HFFc6 (cell line): Measurements from ENCODE around the gene ATP8A2. TPM values are rescaled to one million over a fixed set of nuclear protein-coding genes. Genes with fewer than 3 reads are reported as not detected.

Source experiments
- DNase-seq: peaks from one replicate; pipeline ENCODE4 v3.0.0-alpha.2; 2018
- H3K27ac Mint-ChIP-seq: 2 replicates; pipeline ENCODE4 v1.8.0; 2020; ENCODE audit warnings: mild to moderate bottlenecking, mixed read lengths
- H3K27me3 Mint-ChIP-seq: 2 replicates; pipeline ENCODE4 v1.8.0; 2021; ENCODE audit warnings: mild to moderate bottlenecking, moderate library complexity, mixed read lengths; ENCODE audit not compliant: insufficient read depth
- H3K36me3 Mint-ChIP-seq: 2 replicates; pipeline ENCODE4 v1.8.0; 2021; ENCODE audit warnings: low read depth, mixed read lengths
- H3K4me1 Mint-ChIP-seq: 2 replicates; pipeline ENCODE4 v1.8.0; 2020; ENCODE audit warnings: low read depth, mixed read lengths
- H3K4me3 Mint-ChIP-seq: 2 replicates; pipeline ENCODE4 v1.8.0; 2020; ENCODE audit warnings: mild to moderate bottlenecking, moderate library complexity, mixed read lengths
- H3K9me3 Mint-ChIP-seq: 2 replicates; pipeline ENCODE4 v1.8.0; 2020; ENCODE audit warnings: mild to moderate bottlenecking, mixed read lengths
- CTCF ChIP-seq: fragments of 200-600 bp; sonication (generic); IDR thresholded peaks from 2 replicates; pipeline ENCODE4 v1.5.0; 2021; ENCODE audit warnings: antibody characterized with exemption, mild to moderate bottlenecking
- total RNA-seq, 6 experiments: library from RNA; stranded (reverse); fragmentation: NEBNext Ultra II Directional; extraction: Animal tissue kit (Norgen Biotek cat#: 25700); gene quantifications; 2 replicates in 1 of 6; 3 replicates in 5 of 6; pipeline ENCODE4 v1.2.3, GENCODE V29; 2021

Gene ATP8A2
- total RNA-seq, 6 experiments from 2014 or later, result 0.02 TPM; not detected in 5

- no peak for TF ChIP-seq CTCF
- no peak for DNase-seq
- no peak overlapping the region for H3K27ac Mint-ChIP-seq
- H3K27me3 Mint-ChIP-seq, result no peaks in the 10 kb centered on the region
- H3K9me3 Mint-ChIP-seq, result peaks cover 53% of the 10 kb centered on the region
- no peak overlapping the region for H3K4me3 Mint-ChIP-seq
- H3K4me1 Mint-ChIP-seq, result no peaks in the 10 kb centered on the region
- H3K36me3 Mint-ChIP-seq, result no peaks in the 10 kb centered on the region
Measured at GRCh38 chr13:25725104-25725503, 353.3 kb downstream of the ATP8A2 start.

GRCh38 chr13:25727250-25727649 lies 355.5 kb downstream of the ATP8A2 start:
- Mint-ChIP-seq H3K36me3 (no peaks in the 10 kb centered on the region), H3K9me3 (peaks cover 51% of the 10 kb centered on the region), H3K4me3 (no peak overlapping the region), H3K4me1 (no peaks in the 10 kb centered on the region), H3K27me3 (no peaks in the 10 kb centered on the region), H3K27ac (no peak overlapping the region)
- TF ChIP-seq CTCF, result no peak
- DNase-seq, result no peak

GRCh38 chr13:25727810-25728209 lies 356.0 kb downstream of the ATP8A2 start:
- no peak for DNase-seq
- no peaks in the 10 kb centered on the region for H3K4me1 Mint-ChIP-seq
- H3K27ac Mint-ChIP-seq, result no peak overlapping the region
- no peaks in the 10 kb centered on the region for H3K27me3 Mint-ChIP-seq
- no peaks in the 10 kb centered on the region for H3K36me3 Mint-ChIP-seq
- no peak overlapping the region for H3K4me3 Mint-ChIP-seq
- H3K9me3 Mint-ChIP-seq, result peaks cover 51% of the 10 kb centered on the region
- TF ChIP-seq CTCF, result no peak

- no peak overlapping the region for H3K27ac Mint-ChIP-seq
- H3K27me3 Mint-ChIP-seq, result no peaks in the 10 kb centered on the region
- no peak overlapping the region for H3K4me3 Mint-ChIP-seq
- TF ChIP-seq CTCF, result no peak
- H3K4me1 Mint-ChIP-seq, result no peaks in the 10 kb centered on the region
- no peaks in the 10 kb centered on the region for H3K36me3 Mint-ChIP-seq
- no peak for DNase-seq
- H3K9me3 Mint-ChIP-seq, result peaks cover 48% of the 10 kb centered on the region
Measured at GRCh38 chr13:25729201-25729600, 357.4 kb downstream of the ATP8A2 start.

- H3K27me3 Mint-ChIP-seq, result no peaks in the 10 kb centered on the region
- H3K4me1 Mint-ChIP-seq, result no peaks in the 10 kb centered on the region
- DNase-seq, result no peak
- H3K36me3 Mint-ChIP-seq, result no peaks in the 10 kb centered on the region
- no peak overlapping the region for H3K4me3 Mint-ChIP-seq
- no peak overlapping the region for H3K27ac Mint-ChIP-seq
- no peak for TF ChIP-seq CTCF
- peaks cover 45% of the 10 kb centered on the region for H3K9me3 Mint-ChIP-seq
Measured at GRCh38 chr13:25731037-25731436, 359.3 kb downstream of the ATP8A2 start.

- H3K9me3 Mint-ChIP-seq, result peaks cover 47% of the 10 kb centered on the region
- DNase-seq, result no peak
- H3K36me3 Mint-ChIP-seq, result no peaks in the 10 kb centered on the region
- H3K27me3 Mint-ChIP-seq, result no peaks in the 10 kb centered on the region
- H3K4me3 Mint-ChIP-seq, result no peak overlapping the region
- H3K27ac Mint-ChIP-seq, result no peak overlapping the region
- no peaks in the 10 kb centered on the region for H3K4me1 Mint-ChIP-seq
- TF ChIP-seq CTCF, result no peak
Measured at GRCh38 chr13:25731536-25731935, 359.8 kb downstream of the ATP8A2 start.
